GM12878 (cell line): ENCODE results near the gene RPUSD3. TPM values are rescaled to one million over a fixed set of nuclear protein-coding genes. Genes with fewer than 3 reads are reported as not detected.

ENCODE experiments used
- ATAC-seq: fragments of 200-7000 bp; cut with Tn5 transposase; 3 replicates; pipeline ENCODE4 v1.9.1; 2020; ENCODE audit warnings: mild to moderate bottlenecking, moderate library complexity
- BruUV-seq: library from RNA; stranded (reverse); fragments of 400-500 nt; replicated peaks from 2 replicates; lab custom pipeline; 2021; lab: Mats Ljungman, UMichigan
- CTCF ChIA-PET: fragments of 300-600 bp; sonication (Branson Sonifier 250); formaldehyde crosslinking; extraction: SDS; loops from one replicate; lab custom pipeline; 2021; ENCODE audit warnings: inconsistent platforms; lab: Yijun Ruan, JAX
- POLR2A ChIA-PET: fragments of 350-600 bp; formaldehyde crosslinking; extraction: SDS; loops from one replicate; lab custom pipeline; 2021; ENCODE audit warnings: inconsistent platforms; lab: Charles Lee
- RAD21 ChIA-PET: fragments of 300-600 bp; sonication (Branson Sonifier 250); formaldehyde crosslinking; loops from one replicate; lab custom pipeline; 2023; ENCODE audit warnings: antibody characterized with exemption; ENCODE audit not compliant: unreplicated experiment; lab: Charles Lee
- SMC1A ChIA-PET: fragments of 300-600 bp; sonication (Branson Sonifier 250); formaldehyde crosslinking; loops from one replicate; lab custom pipeline; 2023; ENCODE audit not compliant: unreplicated experiment, uncharacterized antibody; lab: Charles Lee
- DNase-seq: peaks from one replicate; pipeline ENCODE4 v3.0.0-alpha.2; 2011; ENCODE audit warnings: low read depth, low spot score
- FAIRE-seq: peaks from 3 replicates; lab custom pipeline; 2011; peaks lifted over from hg19 to GRCh38; lab: Jason Lieb, UNC
- H2AFZ ChIP-seq: 2 replicates; pipeline ENCODE4 v1.6.0; 2011; ENCODE audit warnings: low read depth, low read length, control low read depth; ENCODE audit not compliant: control insufficient read depth
- H3K27ac ChIP-seq: 2 replicates; pipeline ENCODE4 v1.5.1; 2011; ENCODE audit warnings: control low read depth; ENCODE audit not compliant: control insufficient read depth, insufficient read depth
- H3K27me3 ChIP-seq, 2 experiments: replicated peaks in 1 of 2; 2 replicates each; pipeline versions ENCODE4 v1.6.0 to v1.6.1; 2011; ENCODE audit warnings: low read length in 1 of 2; ENCODE audit not compliant: control insufficient read depth in 2 of 2, insufficient read depth in 2 of 2
- H3K36me3 ChIP-seq, 2 experiments: 2 replicates each; pipeline ENCODE4 v1.5.1; 2011; ENCODE audit warnings: low read length in 1 of 2; ENCODE audit not compliant: control insufficient read depth in 2 of 2, insufficient read depth in 2 of 2
- H3K4me1 ChIP-seq: 2 replicates; pipeline ENCODE4 v1.6.1; 2011; ENCODE audit warnings: mild to moderate bottlenecking, low read length, moderate library complexity, mixed read lengths; ENCODE audit not compliant: control insufficient read depth, insufficient read depth
- H3K4me2 ChIP-seq: 2 replicates; pipeline ENCODE4 v1.6.0; 2011; ENCODE audit warnings: control low read depth; ENCODE audit not compliant: control insufficient read depth, insufficient read depth
- H3K4me3 ChIP-seq: fragments of 200-600 bp; sonication (generic); 2 replicates; pipeline ENCODE4 v1.5.1; 2016
- H3K79me2 ChIP-seq: 2 replicates; pipeline ENCODE4 v1.6.0; 2011; ENCODE audit warnings: low read length; ENCODE audit not compliant: control insufficient read depth, insufficient read depth
- H3K9ac ChIP-seq: 2 replicates; pipeline ENCODE4 v1.8.0; 2011; ENCODE audit warnings: low read length, control low read depth, mixed read lengths; ENCODE audit not compliant: control insufficient read depth, insufficient read depth
- H3K9me3 ChIP-seq: replicated peaks from 3 replicates; pipeline ENCODE4 v1.5.1; 2011; ENCODE audit warnings: mild to moderate bottlenecking, low read length; ENCODE audit not compliant: control insufficient read depth, insufficient read depth
- H4K20me1 ChIP-seq: 2 replicates; pipeline ENCODE4 v1.6.0; 2011; ENCODE audit not compliant: control insufficient read depth, insufficient read depth
- BACH1 ChIP-seq: fragments of 450-650 bp; IDR thresholded peaks from 2 replicates; pipeline ENCODE4 v1.6.1; 2017; ENCODE audit warnings: mild to moderate bottlenecking, borderline replicate concordance
- BCL11A ChIP-seq: IDR thresholded peaks from 2 replicates; pipeline ENCODE4 v1.6.1; 2011; ENCODE audit warnings: low read depth, low read length
- BHLHE40 ChIP-seq, 2 experiments: fragments of 450-650 bp in 1 of 2; IDR thresholded peaks; 2 replicates each; pipeline ENCODE4 v1.6.1; 2011 to 2017; ENCODE audit warnings: low read depth in 2 of 2, borderline replicate concordance in 1 of 2, improper control_type of control experiment in 1 of 2, low read length in 1 of 2, mild to moderate bottlenecking in 1 of 2
- BRCA1 ChIP-seq: IDR thresholded peaks from 2 replicates; pipeline ENCODE4 v1.6.1; 2011; ENCODE audit warnings: low read depth, low read length, improper control_type of control experiment
- CREM ChIP-seq: IDR thresholded peaks from 2 replicates; pipeline ENCODE4 v1.6.1; 2014; ENCODE audit warnings: antibody characterized with exemption, low read depth
- DPF2 ChIP-seq: fragments of 450-650 bp; IDR thresholded peaks from 2 replicates; pipeline ENCODE4 v1.6.1; 2017; ENCODE audit warnings: mild to moderate bottlenecking
- KLF5 ChIP-seq: fragments of 450-650 bp; IDR thresholded peaks from 2 replicates; pipeline ENCODE4 v1.6.1; 2014; ENCODE audit warnings: mild to moderate bottlenecking; ENCODE audit not compliant: partially characterized antibody
- RAD21 ChIP-seq: IDR thresholded peaks from 2 replicates; pipeline ENCODE4 v1.6.1; 2011; ENCODE audit warnings: mild to moderate bottlenecking, low read depth, low read length, moderate library complexity; ENCODE audit not compliant: insufficient read depth
- SREBF1 ChIP-seq: IDR thresholded peaks from 2 replicates; pipeline ENCODE4 v1.6.1; 2012; ENCODE audit warnings: mild to moderate bottlenecking, low read length
- TCF7 ChIP-seq: IDR thresholded peaks from 2 replicates; pipeline ENCODE4 v1.6.1; 2014; ENCODE audit warnings: antibody characterized with exemption, borderline replicate concordance
- WGBS: methylation state at CpG from one replicate; pipeline ENCODE4 v1.1.6; 2016; ENCODE audit warnings: low lambda C conversion rate; ENCODE audit not compliant: insufficient replicate concordance, insufficient coverage; ENCODE audit errors: missing lambda C conversion rate; 5-methylcytosine and 5-hydroxymethylcytosine counted together
- in situ Hi-C: fragments of 300-500 bp; cut with MboI; formaldehyde crosslinking; loops from 9 replicates; pipeline ENCODE4 v1.14.3; 2018; ENCODE audit warnings: mixed read lengths
- intact Hi-C: fragments of 100-400 bp; cut with micrococcal nuclease; formaldehyde crosslinking; loops from one replicate; pipeline ENCODE4 v1.14.2; 2022; ENCODE audit not compliant: unreplicated experiment
- polyA plus RNA-seq, 11 experiments: library from polyadenylated mRNA; depleted of rRNA in 4 of 11; unstranded in 6 of 11; stranded (reverse) in 5 of 11; fragments of >200 nt; fragmentation: Nextera tagmentation in 4 of 11; fragmentation: Illumina TruSeq in 1 of 11; extraction: Ambion mirVana in 4 of 11; extraction: Trizol in 1 of 11; gene quantifications; 1 replicate in 1 of 11; 2 replicates in 10 of 11; pipeline versions ENCODE4 v1.2.1 to v1.2.3, GENCODE V29; 2011 to 2016; ENCODE audit warnings: inconsistent platforms in 2 of 11, missing spikeins in 2 of 11, low read depth in 1 of 11
- total RNA-seq, 4 experiments: library from RNA; depleted of rRNA in 3 of 4; stranded (reverse); fragments of >200 nt in 3 of 4; fragmentation: Illumina TruSeq in 1 of 4; extraction: Trizol in 1 of 4; gene quantifications; 2 replicates each; pipeline versions ENCODE4 v1.2.1 to v1.2.3, GENCODE V29; 2013 to 2021
- TF ChIP-seq, protein P1 (sequence below): fragments of 150-350 bp; IDR thresholded peaks from 2 replicates; pipeline ENCODE4 v1.6.1; 2014; ENCODE audit warnings: mild to moderate bottlenecking, low read depth, low read length
- TF ChIP-seq, protein P2 (sequence below): fragments of 450-650 bp; formaldehyde crosslinking; IDR thresholded peaks from 2 replicates; pipeline ENCODE4 v1.4.0; 2022; ENCODE audit warnings: mild to moderate bottlenecking, moderate library complexity

RPUSD3 gene
- total and polyA plus RNA-seq, 10 of the 15 experiments (the other 5 are each of a cell fraction or from before 2014, with no cell fraction given), result 6.4 to 72.9 (median 41.8) TPM

DNA sequence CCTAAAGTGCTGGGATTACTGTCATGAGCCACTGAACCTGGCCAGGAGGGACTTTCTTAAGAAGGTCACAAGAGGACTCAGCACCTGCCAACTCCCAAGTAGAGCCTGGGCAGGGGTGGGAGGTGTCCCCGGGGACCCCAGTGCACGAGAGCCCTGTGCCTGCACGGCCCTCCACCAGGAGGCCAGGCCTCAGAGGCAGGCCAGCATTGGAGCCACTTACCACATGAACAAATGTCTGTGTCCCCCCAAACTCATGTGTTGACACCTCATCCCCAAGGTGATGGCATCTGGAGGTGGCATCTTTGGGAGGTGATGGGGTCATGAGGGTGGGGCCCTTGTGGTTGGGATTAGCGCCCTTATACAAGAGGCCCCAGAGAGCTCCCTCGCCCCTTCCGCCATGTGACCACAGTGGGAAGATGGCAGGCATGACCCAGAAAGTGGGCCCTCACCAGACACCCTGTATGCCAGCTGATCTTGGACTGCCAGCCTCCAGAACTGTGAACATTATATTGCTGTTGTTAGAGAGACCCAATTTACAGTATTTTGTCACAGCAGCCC is 3.2 kb upstream of the RPUSD3 start:
- Histone ChIP-seq H4K20me1 (no peaks in the 10 kb centered on the region), H3K27ac (no peak overlapping the region), H2AFZ (no peak overlapping the region), H3K36me3 (no peaks in the 10 kb centered on the region), H3K4me1 (peaks cover 11% of the 10 kb centered on the region), H3K9ac (no peak overlapping the region), H3K4me2 (no peak overlapping the region), H3K4me3 (no peak overlapping the region), H3K27me3 (no peaks in the 10 kb centered on the region), H3K9me3 (no peaks in the 10 kb centered on the region), H3K79me2 (peaks cover 8% of the 10 kb centered on the region)
- intact Hi-C loops, result no loop called here
- FAIRE-seq (no peak), ATAC-seq (no peak), DNase-seq (no peak)
- ChIA-PET RAD21 (interaction anchor here (1.4 to 1.6 kb wide), 2 partner anchors 86 to 475 kb away, joined by 5 to 6 read pairs; partner anchors contain the start of gene CRELD1), POLR2A (interaction anchor here (0.6 kb wide), 1 partner anchor 345 kb away, joined by 3 read pairs; no protein-coding TSS in a partner anchor), CTCF (interaction anchor here (1.5 to 4.2 kb wide), 2 partner anchors 33 to 85 kb away, joined by 4 to 24 read pairs; partner anchors contain the start of genes CIDEC and CRELD1), SMC1A (interaction anchor here (1.2 kb wide), 1 partner anchor 84 kb away, joined by 3 read pairs; no protein-coding TSS in a partner anchor)
- in situ Hi-C loops, result no loop called here
- BruUV-seq, result no TSS peak
- TF ChIP-seq BHLHE40 (IDR thresholded peaks at IDR 0.05; ENCODE audit: borderline replicate concordance in 1 of 2, low read depth in 2 of 2, low read length in 1 of 2), result no peak
- 48% methylated on average over 6 of the region's 6 CpGs for WGBS

- ATAC-seq (no peak), FAIRE-seq (no peak), DNase-seq (no peak)
- H3K27me3 ChIP-seq, result no peaks in the 10 kb centered on the region
- H3K4me2 ChIP-seq, result no peak overlapping the region
- H3K36me3 ChIP-seq, result peaks cover 0 to 1% of the 10 kb centered on the region in 2 experiments; a peak in 1 of 4 replicates
- CTCF ChIA-PET, result interaction anchor here (0.6 to 4.2 kb wide), 3 partner anchors 34 to 348 kb away, joined by 3 to 24 read pairs (median 4); partner anchors contain the start of genes CIDEC and CRELD1
- no peak overlapping the region for H2AFZ ChIP-seq
- H3K9ac ChIP-seq, result no peak overlapping the region
- no peak overlapping the region for H3K4me3 ChIP-seq
- H3K4me1 ChIP-seq, result peaks cover 11% of the 10 kb centered on the region
- RAD21 ChIA-PET, result interaction anchor here (1.4 to 1.6 kb wide), 2 partner anchors 87 to 476 kb away, joined by 5 to 6 read pairs; partner anchors contain the start of gene CRELD1
- 76% methylated on average over 6 of the region's 6 CpGs for WGBS
- POLR2A ChIA-PET, result interaction anchor here (0.6 kb wide), 1 partner anchor 344 kb away, joined by 3 read pairs; no protein-coding TSS in a partner anchor
- no TSS peak for BruUV-seq
- H4K20me1 ChIP-seq, result no peaks in the 10 kb centered on the region
- H3K9me3 ChIP-seq, result no peaks in the 10 kb centered on the region
- intact Hi-C loops, result no loop called here
- H3K79me2 ChIP-seq, result peaks cover 8% of the 10 kb centered on the region
- in situ Hi-C loops, result no loop called here
- SMC1A ChIA-PET, result interaction anchor here (0.5 to 1.2 kb wide), 2 partner anchors 85 to 453 kb away, joined by 3 read pairs; no protein-coding TSS in a partner anchor
- H3K27ac ChIP-seq, result no peak overlapping the region
- TF ChIP-seq BACH1, result no peak
- no peak for TF ChIP-seq BCL11A
- TF ChIP-seq CREM, result no peak
- no peak for TF ChIP-seq RAD21
- TF ChIP-seq SREBF1, result no peak
- TF ChIP-seq DPF2, result no peak
- TF ChIP-seq, protein P1, sequence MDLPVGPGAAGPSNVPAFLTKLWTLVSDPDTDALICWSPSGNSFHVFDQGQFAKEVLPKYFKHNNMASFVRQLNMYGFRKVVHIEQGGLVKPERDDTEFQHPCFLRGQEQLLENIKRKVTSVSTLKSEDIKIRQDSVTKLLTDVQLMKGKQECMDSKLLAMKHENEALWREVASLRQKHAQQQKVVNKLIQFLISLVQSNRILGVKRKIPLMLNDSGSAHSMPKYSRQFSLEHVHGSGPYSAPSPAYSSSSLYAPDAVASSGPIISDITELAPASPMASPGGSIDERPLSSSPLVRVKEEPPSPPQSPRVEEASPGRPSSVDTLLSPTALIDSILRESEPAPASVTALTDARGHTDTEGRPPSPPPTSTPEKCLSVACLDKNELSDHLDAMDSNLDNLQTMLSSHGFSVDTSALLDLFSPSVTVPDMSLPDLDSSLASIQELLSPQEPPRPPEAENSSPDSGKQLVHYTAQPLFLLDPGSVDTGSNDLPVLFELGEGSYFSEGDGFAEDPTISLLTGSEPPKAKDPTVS, result no peak
- TF ChIP-seq BRCA1, result no peak
- no peak for TF ChIP-seq KLF5
- TF ChIP-seq, protein P2, sequence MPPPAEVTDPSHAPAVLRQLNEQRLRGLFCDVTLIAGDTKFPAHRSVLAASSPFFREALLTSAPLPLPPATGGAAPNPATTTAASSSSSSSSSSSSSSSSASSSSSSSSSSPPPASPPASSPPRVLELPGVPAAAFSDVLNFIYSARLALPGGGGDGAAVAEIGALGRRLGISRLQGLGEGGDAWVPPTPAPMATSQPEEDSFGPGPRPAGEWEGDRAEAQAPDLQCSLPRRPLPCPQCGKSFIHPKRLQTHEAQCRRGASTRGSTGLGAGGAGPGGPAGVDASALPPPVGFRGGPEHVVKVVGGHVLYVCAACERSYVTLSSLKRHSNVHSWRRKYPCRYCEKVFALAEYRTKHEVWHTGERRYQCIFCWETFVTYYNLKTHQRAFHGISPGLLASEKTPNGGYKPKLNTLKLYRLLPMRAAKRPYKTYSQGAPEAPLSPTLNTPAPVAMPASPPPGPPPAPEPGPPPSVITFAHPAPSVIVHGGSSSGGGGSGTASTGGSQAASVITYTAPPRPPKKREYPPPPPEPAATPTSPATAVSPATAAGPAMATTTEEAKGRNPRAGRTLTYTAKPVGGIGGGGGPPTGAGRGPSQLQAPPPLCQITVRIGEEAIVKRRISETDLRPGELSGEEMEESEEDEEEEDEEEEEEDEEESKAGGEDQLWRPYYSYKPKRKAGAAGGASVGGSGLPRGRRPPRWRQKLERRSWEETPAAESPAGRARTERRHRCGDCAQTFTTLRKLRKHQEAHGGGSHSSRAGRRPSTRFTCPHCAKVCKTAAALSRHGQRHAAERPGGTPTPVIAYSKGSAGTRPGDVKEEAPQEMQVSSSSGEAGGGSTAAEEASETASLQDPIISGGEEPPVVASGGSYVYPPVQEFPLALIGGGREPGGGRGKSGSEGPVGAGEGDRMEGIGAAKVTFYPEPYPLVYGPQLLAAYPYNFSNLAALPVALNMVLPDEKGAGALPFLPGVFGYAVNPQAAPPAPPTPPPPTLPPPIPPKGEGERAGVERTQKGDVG (CRISPR knock-in tag), result no peak
- no peak for TF ChIP-seq TCF7
Observed at GRCh38 chr3:9846231-9846630, 2.4 kb upstream of the RPUSD3 start.
